ENCODE results near the gene GCGR.

DNA sequence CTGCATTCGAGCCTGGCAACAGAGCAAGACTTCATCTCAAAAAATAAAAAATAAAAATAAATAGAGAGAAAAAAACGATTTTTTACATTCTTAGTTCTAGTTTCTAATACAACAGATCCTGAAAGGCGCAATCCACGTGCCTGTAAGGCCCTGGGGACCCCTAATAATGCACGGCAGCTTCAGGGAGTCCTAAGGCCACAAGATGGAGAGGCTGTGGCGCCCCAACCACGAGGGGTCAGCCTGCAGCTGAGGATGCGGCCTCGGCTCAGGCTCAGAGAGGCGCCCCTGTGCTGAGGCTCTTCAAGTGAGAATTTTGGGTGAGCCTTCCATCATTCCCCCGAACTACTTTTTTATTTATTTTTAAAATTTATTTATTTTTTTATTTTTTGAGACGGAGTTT is 45.5 kb downstream of the GCGR start:
- TF ChIP-seq, protein P1, sequence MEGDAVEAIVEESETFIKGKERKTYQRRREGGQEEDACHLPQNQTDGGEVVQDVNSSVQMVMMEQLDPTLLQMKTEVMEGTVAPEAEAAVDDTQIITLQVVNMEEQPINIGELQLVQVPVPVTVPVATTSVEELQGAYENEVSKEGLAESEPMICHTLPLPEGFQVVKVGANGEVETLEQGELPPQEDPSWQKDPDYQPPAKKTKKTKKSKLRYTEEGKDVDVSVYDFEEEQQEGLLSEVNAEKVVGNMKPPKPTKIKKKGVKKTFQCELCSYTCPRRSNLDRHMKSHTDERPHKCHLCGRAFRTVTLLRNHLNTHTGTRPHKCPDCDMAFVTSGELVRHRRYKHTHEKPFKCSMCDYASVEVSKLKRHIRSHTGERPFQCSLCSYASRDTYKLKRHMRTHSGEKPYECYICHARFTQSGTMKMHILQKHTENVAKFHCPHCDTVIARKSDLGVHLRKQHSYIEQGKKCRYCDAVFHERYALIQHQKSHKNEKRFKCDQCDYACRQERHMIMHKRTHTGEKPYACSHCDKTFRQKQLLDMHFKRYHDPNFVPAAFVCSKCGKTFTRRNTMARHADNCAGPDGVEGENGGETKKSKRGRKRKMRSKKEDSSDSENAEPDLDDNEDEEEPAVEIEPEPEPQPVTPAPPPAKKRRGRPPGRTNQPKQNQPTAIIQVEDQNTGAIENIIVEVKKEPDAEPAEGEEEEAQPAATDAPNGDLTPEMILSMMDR (IDR thresholded peaks at IDR 0.05), result no peak
- no peak for TF ChIP-seq POLR2AphosphoS5 (IDR thresholded peaks at IDR 0.05)
- TF ChIP-seq EP300 (IDR thresholded peaks at IDR 0.05), result no peak
- no peak for TF ChIP-seq POLR2A (IDR thresholded peaks at IDR 0.05)
